PFSK-1 (cell line): ENCODE results near the gene TBL1Y.

Experiments
- FOXP2 ChIP-seq: optimal IDR thresholded peaks from 2 replicates; pipeline ENCODE3; 2011; ENCODE audit warnings: borderline replicate concordance, control low read depth, inconsistent platforms; ENCODE audit not compliant: insufficient read depth; ENCODE audit errors: extremely low read length, extremely low read depth
- POLR2AphosphoS5 ChIP-seq: IDR thresholded peaks from 2 replicates; pipeline ENCODE4 v1.6.1; 2012; ENCODE audit warnings: low read depth, mild to moderate bottlenecking, control low read depth, low read length, moderate library complexity
- SIN3A ChIP-seq: IDR thresholded peaks from 2 replicates; pipeline ENCODE4 v1.6.1; 2012; ENCODE audit warnings: mild to moderate bottlenecking, low read length, moderate library complexity, borderline replicate concordance; ENCODE audit not compliant: insufficient read depth
- TAF1 ChIP-seq: IDR thresholded peaks from 2 replicates; pipeline ENCODE4 v1.6.1; 2012; ENCODE audit warnings: low read length, control low read depth, borderline replicate concordance; ENCODE audit not compliant: insufficient read depth
- TF ChIP-seq, protein P1 (sequence below), 2 experiments: IDR thresholded peaks; 2 replicates each; pipeline versions ENCODE4 v1.6.1 to v1.8.0; 2011 to 2012; ENCODE audit warnings: low read depth in 2 of 2, low read length in 2 of 2, control low read depth in 1 of 2, inconsistent platforms in 1 of 2, mild to moderate bottlenecking in 1 of 2, moderate library complexity in 1 of 2; ENCODE audit not compliant: insufficient read depth in 1 of 2

The TBL1Y gene

GRCh38 chrY:6999905-7000304 lies 89.4 kb downstream of the TBL1Y start:
- TF ChIP-seq POLR2AphosphoS5 (no peak), FOXP2 (no peak), TAF1 (no peak)

- TF ChIP-seq POLR2AphosphoS5 (no peak), SIN3A (no peak), FOXP2 (no peak), TAF1 (no peak)
- TF ChIP-seq, protein P1, sequence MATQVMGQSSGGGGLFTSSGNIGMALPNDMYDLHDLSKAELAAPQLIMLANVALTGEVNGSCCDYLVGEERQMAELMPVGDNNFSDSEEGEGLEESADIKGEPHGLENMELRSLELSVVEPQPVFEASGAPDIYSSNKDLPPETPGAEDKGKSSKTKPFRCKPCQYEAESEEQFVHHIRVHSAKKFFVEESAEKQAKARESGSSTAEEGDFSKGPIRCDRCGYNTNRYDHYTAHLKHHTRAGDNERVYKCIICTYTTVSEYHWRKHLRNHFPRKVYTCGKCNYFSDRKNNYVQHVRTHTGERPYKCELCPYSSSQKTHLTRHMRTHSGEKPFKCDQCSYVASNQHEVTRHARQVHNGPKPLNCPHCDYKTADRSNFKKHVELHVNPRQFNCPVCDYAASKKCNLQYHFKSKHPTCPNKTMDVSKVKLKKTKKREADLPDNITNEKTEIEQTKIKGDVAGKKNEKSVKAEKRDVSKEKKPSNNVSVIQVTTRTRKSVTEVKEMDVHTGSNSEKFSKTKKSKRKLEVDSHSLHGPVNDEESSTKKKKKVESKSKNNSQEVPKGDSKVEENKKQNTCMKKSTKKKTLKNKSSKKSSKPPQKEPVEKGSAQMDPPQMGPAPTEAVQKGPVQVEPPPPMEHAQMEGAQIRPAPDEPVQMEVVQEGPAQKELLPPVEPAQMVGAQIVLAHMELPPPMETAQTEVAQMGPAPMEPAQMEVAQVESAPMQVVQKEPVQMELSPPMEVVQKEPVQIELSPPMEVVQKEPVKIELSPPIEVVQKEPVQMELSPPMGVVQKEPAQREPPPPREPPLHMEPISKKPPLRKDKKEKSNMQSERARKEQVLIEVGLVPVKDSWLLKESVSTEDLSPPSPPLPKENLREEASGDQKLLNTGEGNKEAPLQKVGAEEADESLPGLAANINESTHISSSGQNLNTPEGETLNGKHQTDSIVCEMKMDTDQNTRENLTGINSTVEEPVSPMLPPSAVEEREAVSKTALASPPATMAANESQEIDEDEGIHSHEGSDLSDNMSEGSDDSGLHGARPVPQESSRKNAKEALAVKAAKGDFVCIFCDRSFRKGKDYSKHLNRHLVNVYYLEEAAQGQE (IDR thresholded peaks at IDR 0.05; ENCODE audit: insufficient read depth in 1 of 2, low read depth in 2 of 2, low read length in 2 of 2) = no peak
Observed at GRCh38 chrY:7002581-7002980, 92.1 kb downstream of the TBL1Y start.

GRCh38 chrY:7007911-7008310 lies 97.4 kb downstream of the TBL1Y start:
- TF ChIP-seq SIN3A (no peak), TAF1 (no peak), POLR2AphosphoS5 (no peak), FOXP2 (no peak)
- TF ChIP-seq, protein P1 (IDR thresholded peaks at IDR 0.05; ENCODE audit: insufficient read depth in 1 of 2, low read depth in 2 of 2, low read length in 2 of 2) = no peak

GRCh38 chrY:7008578-7009355 lies 98.3 kb downstream of the TBL1Y start:
- TF ChIP-seq, protein P1 (IDR thresholded peaks at IDR 0.05; ENCODE audit: insufficient read depth in 1 of 2, low read depth in 2 of 2, low read length in 2 of 2) = no peak
- TF ChIP-seq SIN3A = no peak
- no peak for TF ChIP-seq POLR2AphosphoS5
- TF ChIP-seq FOXP2 = no peak
- no peak for TF ChIP-seq TAF1

- TF ChIP-seq SIN3A (no peak), TAF1 (no peak)
- TF ChIP-seq, protein P1 (IDR thresholded peaks at IDR 0.05; ENCODE audit: insufficient read depth in 1 of 2, low read depth in 2 of 2, low read length in 2 of 2) = no peak
Observed at GRCh38 chrY:7013051-7013450, 102.6 kb downstream of the TBL1Y start.

DNA sequence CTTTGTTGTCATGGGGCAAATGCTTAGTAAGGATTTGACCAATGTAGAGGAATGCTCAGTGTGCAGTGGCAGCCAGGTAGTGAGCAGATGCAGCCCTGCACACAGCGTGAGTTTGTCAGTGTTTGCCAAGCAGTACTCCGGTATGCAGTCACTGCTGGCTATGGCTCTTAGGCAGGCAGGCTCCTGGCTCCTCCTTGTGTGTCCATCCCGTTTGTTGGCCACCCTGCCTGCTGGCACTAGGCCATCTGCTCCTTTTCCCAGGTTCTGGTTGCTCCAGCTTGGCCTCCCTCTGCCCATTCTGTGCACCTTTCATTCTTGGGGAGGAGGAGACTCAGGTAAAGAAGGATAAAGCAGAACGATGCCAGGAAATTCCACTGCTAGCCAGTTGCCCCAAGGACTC lies 106.0 kb downstream of the TBL1Y start:
- TF ChIP-seq, protein P1 (IDR thresholded peaks at IDR 0.05; ENCODE audit: insufficient read depth in 1 of 2, low read depth in 2 of 2, low read length in 2 of 2) = no peak
- TF ChIP-seq FOXP2 (no peak), TAF1 (no peak), SIN3A (no peak), POLR2AphosphoS5 (no peak)
